ENCODE measurements around the gene RANBP17.
A peak's percentile ranks its signal among the peaks of the same experiment; 100 is the strongest.

RANBP17 gene

DNA sequence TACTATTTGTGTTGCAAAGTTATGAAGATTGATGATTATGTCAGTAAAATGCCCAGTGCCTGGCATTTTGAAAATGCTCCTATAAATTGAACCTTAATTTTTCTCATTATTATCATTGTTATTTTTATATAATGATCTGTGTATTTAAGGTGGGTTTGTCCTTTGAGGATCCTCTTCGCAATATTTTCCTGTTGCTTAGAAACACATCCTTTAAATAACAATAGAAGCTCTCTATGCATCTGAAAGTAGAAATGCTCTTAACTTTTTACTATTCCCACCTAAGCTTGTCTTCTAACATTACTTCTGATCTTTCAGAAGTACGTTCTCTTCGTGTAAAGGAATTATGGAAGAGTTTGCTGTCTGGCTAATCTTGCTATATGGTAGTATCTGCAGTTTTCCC, 232.5 kb downstream of the RANBP17 start:
- no peak for DNase-seq (ENCODE audit: low spot score)

DNA sequence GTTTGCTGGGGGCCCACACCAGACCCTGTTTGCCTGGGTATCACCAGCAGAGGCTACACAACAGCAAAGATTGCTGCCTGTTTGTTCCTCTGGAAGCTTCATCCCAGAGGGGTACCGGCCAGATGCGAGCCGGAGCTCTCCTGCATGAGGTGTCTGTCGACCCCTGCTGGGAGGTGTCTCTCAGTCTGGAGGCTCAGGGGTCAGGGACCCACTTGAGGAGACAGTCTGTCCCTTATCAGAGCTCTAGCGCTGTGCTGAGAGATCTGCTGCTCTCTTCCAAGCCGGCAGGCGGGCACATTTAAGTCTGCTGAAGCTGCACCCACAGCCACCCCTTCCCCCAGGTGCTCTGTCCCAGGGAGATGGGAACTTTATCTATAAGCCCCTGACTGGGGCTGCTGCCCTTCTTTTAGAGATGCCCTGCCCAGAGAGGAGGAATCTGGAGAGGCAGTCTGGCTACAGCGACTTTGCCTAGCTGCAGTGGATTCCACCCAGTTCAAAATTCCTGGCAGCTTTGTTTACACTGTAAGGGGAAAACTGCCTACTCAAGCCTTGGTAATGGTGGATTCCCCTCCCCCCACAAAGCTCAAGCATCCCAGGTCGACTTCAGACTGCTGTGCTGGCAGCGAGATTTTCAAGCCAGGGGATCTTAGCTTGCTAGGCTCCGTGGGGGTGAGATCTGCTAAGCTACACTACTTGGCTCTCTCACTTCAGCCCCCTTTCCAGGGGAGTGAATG, 241.2 kb downstream of the RANBP17 start:
- DNase-seq (ENCODE audit: low spot score): no peak

DNA sequence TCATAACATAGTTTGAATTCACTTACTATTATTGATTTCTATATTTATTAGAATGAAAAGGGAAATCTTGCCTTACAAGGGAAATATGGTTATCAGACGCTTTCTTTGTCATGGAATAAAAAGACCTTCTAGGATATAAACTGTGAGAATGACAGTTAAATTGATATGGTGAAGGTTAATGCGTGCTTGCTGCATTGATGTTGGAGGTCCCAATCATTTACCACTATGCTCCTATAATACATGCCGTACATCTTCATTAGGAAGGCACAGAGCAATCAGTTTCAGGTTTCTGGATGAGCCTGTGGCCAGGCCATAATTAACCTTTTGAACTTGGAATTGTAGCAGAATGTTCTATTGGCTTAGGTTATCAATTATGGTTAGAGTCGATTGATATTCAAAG, 245.9 kb downstream of the RANBP17 start:
- DNase-seq (ENCODE audit: low spot score): no peak

DNA sequence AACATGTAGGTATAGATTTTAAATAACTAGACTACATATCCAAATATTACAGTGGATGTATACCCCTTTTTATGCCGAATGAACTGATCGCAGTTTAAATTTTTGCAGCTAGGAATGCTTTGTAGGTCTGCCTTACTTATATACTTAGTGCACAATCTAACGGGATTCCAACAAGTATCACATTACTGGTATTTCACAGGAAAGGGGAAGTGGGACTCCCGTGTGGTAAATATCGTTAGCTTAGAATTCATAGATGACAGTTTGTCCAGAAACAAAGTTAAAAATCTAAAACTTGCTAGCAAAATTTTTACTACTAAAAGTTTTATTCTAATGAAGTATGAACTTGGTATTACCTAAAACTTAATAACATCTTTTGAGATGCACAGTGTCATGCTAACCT, 253.7 kb downstream of the RANBP17 start:
- no peak for DNase-seq (ENCODE audit: low spot score)

DNA sequence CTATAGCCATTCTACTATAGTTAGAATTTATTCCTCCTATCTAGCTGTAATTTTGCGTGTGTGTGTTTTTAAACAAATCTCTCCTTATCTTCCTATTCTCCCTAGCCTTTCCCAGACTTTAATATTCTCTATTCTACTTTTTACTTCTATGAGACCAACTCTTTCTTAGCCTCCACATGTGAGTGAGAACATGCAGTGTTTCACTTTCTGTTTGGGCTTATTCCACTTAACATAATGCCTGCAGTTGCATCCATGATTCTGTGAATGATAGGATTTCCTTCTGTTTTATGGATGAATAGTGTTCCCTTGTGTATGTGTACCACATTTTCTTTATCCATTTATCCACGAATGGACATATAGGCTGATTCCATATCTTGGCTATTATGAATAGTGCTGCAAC, 254.9 kb downstream of the RANBP17 start:
- no peak for DNase-seq (ENCODE audit: low spot score)

DNA sequence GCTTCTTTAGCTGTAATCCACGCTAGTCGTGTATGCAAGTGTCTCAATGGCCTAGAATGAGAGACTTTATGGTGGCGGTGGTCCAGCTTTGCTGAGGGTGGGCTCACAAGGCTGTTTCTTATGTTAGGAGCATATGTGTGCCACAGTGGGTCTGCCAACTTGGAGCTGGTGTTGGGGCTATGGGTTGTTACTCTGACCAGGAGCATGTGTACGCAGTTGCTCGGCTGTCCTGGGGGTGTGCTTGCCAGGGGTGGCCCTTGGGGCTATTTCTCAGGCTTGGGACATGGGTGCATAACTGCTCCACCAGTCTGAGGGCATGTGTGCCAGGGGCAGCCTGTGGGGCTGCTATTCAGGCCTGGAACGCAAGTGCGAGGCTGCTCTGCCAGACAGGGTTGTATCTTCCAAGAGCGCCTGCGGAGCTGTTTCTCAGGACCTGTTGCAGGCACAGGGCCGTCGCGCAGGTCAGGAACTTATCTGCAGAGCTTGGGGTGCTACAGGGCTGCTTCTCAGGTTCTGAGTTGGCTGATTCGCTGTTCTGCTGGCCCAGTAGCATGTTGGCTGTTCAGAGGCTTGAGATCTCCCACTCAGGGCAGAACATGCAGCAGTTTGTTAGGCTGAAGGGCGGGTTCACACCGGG, 259.3 kb downstream of the RANBP17 start:
- DNase-seq (ENCODE audit: low spot score): no peak

DNA sequence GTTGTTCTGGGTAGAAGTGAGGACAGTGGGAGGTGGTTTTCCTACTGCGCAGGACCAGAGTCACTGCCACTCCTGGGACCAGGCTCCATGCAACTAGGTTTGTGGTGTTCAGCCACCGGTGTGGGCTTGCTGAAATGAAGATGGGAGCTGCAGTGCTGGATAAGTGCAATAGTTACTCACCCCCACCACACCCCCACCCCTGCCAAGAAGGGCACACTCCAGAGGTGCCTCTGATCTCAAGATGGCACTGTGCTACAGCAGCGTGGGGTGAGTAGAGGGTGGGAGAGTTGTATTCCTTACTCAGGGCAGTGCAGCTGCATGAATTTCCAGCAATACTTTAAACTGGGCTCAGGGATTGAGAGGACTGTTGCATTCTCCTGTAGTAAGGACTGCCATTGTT, 259.8 kb downstream of the RANBP17 start:
- DNase-seq (ENCODE audit: low spot score): no peak

DNA sequence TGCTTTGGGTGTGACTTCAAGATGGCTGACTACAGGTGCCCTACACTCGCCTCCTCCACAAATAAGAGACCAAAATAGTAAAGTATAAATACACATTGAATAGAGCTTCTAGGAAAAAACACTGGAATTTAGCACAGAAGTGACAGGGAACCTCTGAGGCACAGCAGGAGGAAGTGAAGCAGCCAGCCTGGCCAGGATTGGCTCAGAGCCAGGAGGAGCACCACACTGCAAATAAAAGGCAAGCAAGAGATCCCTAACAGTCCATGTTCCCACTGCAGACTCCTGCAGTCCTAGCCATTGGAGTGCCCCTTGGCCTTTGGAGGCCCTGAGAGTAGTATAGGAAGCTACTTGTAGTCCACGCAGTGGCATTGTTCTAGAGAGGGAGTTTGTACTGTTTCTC, 260.6 kb downstream of the RANBP17 start:
- DNase-seq (ENCODE audit: low spot score): no peak

DNA sequence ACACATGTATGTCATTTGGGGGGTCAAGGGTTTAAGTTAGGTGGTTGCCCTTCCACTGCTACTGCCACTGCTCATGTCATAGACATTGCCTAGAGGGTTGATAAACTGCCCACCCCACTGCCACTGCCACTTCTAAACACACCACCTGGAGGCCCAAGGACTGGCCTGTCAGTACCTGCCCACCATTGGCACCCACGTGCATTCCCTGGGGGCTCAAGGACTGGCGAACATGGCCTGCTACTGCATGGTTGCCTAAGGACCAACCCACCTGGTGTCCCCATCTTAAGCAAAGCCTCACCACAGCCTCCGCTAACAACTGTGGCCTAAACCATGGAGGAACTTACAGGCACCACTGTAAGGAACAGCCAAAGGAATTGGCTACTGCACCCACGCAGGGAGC, 261.6 kb downstream of the RANBP17 start:
- DNase-seq (ENCODE audit: low spot score): no peak

DNA sequence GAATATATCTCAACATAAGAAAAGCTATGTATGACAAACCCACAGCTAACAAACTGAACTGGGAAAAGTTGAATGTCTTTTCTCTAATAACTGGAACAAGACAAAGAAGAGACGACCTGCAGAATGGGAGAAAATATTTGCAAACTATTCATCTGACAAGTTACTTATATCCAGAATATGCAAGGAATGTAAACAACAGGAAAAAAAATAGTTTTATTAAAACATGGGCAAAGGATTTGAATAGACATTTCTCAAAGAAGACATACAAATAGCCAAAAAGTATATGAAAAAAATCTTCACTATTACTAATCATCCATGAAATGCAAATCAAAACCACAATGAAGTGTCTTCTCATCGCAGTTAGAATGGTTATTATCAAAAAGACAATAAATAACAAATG, 265.5 kb downstream of the RANBP17 start:
- no peak for DNase-seq (ENCODE audit: low spot score)

DNA sequence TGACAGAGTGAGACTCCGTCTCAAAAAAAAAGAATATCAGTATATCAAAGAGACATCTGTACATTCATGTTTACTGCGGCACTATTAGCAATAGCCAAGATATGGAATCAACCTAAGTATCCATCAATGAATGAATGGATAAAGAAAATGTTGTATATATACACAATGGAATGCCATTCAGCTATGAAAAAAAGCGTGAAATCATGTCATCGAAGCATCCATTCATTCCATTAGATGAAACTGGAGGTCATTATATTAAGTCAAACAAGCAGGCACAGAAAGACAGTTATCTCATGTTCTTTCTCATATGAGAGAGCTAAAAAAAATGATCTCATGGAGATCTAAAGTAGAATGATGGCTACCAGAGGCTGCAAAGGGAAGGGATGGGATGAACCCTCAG, 266.3 kb downstream of the RANBP17 start:
- DNase-seq (ENCODE audit: low spot score): no peak

DNA sequence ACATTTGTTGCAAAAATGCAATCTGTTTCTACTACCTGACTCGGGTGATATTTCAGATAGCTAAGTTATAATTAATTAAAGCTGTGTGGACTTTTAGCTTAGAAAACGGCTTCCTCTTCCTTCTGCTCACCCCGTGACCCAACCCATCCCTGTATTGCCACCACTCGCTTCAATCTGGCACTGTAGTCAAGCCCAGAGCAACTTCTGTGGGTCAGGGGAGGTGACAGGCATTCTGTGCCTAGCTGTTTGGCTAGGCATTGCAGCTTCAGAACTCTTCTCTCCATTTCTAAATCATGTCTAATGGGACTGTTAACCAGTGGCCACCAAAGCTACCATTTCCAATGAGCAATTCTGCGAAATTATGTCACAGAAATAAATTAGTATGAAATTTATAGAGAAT, 267.5 kb downstream of the RANBP17 start:
- DNase-seq (ENCODE audit: low spot score): peak; percentile 12

DNA sequence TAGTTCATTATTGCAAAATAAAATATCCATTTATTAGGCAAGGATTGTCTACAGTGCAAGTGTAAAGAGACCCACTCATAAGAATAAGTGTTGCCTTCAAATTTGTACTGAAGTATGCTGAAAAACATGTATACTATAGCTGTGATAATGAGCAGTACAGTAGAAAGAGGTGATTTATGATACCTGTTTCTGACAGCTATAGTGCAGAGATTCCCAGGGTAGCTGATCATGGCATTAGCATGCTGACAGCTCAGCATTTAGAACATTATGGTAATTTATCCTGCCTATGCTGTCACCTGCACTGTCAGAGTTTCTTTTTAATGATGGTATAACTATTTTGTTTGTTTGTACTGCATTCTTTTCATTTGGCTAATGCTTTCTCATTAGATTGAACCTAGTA, 269.7 kb downstream of the RANBP17 start:
- no peak for DNase-seq (ENCODE audit: low spot score)

DNA sequence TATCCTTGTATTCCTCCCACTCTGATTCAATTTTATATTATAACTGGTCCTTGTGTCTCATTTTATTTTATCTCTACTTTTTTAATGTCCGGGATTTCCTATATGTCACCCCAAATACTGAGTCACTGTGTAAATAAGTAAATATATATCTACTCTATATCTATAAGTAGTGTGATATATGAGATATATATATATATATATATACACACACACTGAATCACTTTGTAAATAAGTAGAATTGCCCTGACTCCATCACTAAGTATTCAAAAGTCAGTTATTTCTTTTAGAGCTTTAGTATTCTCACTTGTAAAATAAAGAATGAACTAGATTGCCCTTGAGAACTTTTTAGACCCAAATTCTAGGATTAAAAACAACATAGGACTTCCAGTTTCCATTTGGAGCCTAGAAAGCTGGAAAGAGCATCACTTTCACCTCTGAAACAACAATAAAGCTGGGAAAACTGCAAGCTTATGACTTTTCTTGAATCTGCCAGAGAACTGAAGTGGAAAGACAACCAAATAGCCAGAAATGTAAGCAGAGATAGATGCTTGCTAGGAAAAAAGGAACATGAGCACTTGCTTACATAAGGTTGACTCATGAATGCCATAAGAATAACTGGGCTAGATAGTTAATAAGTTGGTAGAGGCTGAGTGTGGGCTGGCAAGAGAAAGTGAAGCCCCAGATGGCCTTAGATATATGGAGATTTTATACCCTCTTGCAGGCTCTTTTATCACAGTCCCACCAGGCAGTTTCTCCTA, 276.1 kb downstream of the RANBP17 start:
- no peak for DNase-seq (ENCODE audit: low spot score)

DNA sequence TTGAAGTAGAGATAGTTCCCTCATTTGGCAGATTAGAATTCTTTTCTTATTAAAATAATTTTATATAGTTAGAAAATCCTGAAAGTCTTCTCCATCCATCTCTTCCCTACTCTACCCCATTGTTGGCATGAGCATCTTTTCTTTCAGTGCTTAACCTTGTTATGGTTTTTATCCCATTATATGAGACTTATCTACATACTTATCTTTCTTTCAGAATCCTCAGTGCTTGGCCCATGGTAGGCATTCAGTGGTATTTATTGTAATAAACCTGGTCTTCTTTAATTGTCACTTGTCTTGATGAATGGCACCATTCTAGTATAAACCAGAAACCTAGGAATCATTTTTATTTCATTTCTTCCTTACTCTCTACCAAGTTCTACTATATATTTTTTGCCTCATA, 277.4 kb downstream of the RANBP17 start:
- DNase-seq (ENCODE audit: low spot score): no peak

DNA sequence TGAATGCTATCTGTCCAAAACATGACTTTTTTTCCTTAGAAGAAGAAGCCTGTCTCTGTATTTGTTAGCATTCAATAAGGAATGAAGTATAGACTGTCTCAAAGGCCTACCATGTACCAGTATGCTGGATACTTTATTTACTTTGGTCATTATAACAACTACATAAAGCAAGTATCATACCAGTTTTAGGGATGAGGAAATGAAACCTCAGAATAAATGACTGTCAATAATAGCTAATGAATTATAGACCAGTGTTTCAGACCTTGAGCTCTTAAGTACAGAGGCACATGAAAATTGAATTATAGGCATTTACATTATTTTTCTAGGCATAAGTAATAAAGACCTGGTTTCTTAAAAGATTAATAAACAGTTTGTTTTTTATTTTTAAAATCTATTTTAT, 280.8 kb downstream of the RANBP17 start:
- no peak for DNase-seq (ENCODE audit: low spot score)

DNA sequence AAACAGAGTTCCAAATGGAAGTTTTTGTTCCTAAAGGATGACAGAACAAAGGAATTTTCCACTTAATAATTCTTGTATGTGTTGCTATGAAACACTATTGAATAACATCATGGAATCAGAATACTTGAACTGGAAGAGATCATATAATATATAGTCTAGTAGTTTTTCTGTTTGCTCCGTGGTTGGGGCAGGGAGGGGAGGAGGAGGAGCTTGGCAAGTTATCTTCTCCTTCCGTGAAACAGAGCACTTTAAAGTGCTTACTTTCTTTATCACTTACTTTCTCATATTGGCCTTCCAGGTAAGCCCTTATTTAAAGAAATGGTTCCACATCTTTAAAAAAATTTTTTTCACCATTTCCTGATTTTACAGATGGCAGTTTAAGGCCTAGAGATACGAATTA, 281.4 kb downstream of the RANBP17 start:
- no peak for DNase-seq (ENCODE audit: low spot score)

DNA sequence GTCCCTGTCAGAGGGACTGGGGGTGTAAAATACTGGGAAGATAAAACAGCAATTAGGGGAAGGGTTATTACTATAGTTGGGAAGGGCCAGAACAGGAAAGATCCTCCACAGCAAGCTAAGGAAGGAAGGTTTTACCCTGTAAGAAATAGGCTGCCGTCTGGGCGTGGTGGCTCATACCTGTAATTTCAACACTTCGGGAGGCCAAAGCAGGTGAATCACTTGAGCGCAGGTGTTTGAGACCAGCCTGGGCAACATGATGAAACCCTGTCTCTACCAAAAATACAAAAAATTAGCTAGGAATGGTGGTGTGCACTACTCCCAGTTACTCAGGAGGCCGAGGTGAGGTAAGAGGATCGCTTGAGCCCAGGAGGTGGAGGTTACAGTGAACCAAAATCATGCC, 282.1 kb downstream of the RANBP17 start:
- no peak for DNase-seq (ENCODE audit: low spot score)

DNA sequence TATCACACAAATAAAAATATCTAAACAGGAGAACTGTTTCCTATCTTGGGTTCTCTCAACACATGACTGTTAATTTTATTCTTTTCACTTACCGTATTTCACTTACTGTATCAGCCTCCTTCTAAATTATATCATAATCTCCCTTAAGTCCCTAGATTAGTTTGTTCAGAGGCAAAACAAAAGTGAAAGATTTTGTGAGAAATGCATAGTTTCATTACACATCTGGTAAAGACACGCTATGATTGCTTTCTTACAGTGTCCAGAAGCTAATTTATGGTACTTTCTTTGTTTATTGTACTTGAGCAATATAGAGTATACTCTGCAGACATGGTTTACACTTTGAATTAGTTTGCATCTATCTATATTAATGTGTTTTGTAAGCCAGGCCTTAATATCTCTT, 287.5 kb downstream of the RANBP17 start:
- no peak for DNase-seq (ENCODE audit: low spot score)

DNA sequence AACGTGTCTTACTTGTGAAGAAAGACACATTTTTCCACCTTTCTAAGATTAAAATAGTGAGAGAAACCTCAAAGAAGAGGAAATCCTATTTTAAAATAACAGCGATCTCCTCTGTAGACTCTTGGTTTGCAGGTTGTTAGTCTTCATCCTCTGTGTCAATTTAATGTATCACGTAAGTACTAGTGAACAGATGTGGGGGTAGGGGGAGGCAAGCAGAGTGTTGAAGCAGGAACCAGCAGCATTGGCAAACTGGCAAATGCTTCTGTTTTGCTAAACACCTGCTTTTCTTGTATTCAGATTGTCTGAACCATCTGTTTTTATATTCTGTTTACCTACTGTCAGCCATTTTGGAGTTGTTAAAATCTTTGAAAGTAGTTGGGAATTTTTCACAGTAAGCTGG, 288.0 kb downstream of the RANBP17 start:
- no peak for DNase-seq (ENCODE audit: low spot score)

DNA sequence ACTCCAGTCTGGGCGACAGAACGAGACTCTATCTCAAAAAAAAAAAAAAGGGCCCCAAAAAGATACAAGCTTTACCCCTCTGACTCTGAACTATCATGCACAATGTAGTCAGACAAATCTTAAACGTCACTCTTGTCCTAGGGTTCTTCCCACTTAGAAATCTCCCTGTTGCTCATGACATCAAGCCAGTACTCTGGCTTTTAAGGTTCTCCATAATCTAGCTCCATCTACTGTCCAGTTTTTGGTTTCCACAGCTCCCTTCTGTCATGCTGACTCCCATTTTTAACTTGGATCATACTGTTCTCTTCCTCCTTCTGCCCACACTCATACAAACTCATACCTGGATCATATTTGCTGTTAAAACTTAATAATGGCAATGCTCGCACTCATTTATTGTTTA, 290.6 kb downstream of the RANBP17 start:
- DNase-seq (ENCODE audit: low spot score): no peak

DNA sequence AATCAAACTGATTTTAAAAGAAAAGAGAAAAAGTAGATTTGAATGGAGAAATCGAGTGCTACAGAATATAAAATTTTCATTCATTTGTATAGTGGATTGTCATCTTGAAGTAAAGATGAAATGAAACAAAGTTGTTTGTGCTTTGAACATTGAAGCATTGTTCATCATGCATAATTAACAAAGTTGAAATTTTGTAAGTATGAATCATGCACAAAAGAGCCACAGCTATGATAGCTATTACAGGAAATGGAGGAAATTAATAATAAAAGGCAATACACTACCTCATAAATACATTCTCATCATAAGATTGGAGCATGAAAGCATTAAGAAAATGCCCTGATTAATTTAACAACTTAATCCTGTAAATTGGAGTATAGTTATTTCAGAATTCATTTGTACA, 293.8 kb downstream of the RANBP17 start:
- DNase-seq (ENCODE audit: low spot score): no peak

DNA sequence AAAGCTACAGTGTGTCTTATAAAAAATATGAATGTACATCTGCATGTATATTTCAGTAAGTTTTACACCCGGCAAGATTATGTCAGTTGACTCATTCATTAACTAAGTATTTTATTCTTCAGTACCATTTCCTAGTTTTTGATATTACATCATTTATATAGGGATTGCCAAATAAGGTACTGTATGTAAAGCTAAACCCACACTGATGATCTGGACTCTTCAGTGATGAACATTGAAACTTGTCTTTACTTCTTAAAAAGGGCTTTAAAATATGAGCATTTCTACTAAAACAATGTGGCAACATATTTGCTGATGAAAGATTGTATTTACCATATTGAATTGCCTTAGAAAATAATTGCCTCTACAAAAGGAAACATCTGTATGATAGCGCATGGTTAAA, 295.5 kb downstream of the RANBP17 start:
- no peak for DNase-seq (ENCODE audit: low spot score)

Measured in iPS-NIHi11 (cell line).